ENCODE data around the gene OGDHL.

GRCh38 chr10:49760789-49761188, 1.3 kb downstream of the OGDHL start:
- TF ChIP-seq POLR2AphosphoS5 (IDR thresholded peaks at IDR 0.05; ENCODE audit: borderline replicate concordance, low read depth, low read length) (no peak), FOXP2 (optimal IDR thresholded peaks at IDR 0.05; ENCODE audit: control extremely low read depth, extremely low read length, insufficient read depth) (no peak), EZH2 (IDR thresholded peaks at IDR 0.05) (no peak)
